NK-92 treated with Interleukin-12 subunit alpha and Interleukin-12 subunit beta, amount 100 ng/mL, for 24 hours (cell line): Measurements from ENCODE around the gene MYO3B.

Experiments used
- DNase-seq: peaks from one replicate; lab custom pipeline; 2025; lab: John Stamatoyannopoulos, UW

Gene MYO3B

GRCh38 chr2:170238776-170239175 is 60.8 kb downstream of the MYO3B start:
- DNase-seq: no peak

- no peak for DNase-seq
These were observed 62.7 kb downstream of the MYO3B start for GRCh38 chr2:170240629-170241028.

- no peak for DNase-seq
These were observed 63.8 kb downstream of the MYO3B start for GRCh38 chr2:170241756-170242155.

GRCh38 chr2:170243118-170243837 is 65.3 kb downstream of the MYO3B start:
- no peak for DNase-seq

GRCh38 chr2:170243898-170244297 is 66.0 kb downstream of the MYO3B start:
- no peak for DNase-seq

- DNase-seq: no peak
These were observed 66.6 kb downstream of the MYO3B start for GRCh38 chr2:170244555-170244954.

- no peak for DNase-seq
These were observed 67.4 kb downstream of the MYO3B start for GRCh38 chr2:170245312-170245711.

GRCh38 chr2:170247333-170247732 is 69.4 kb downstream of the MYO3B start:
- DNase-seq: no peak

GRCh38 chr2:170247882-170248393 is 70.0 kb downstream of the MYO3B start:
- no peak for DNase-seq

GRCh38 chr2:170248574-170249393 is 70.8 kb downstream of the MYO3B start:
- no peak for DNase-seq

- no peak for DNase-seq
These were observed 71.8 kb downstream of the MYO3B start for GRCh38 chr2:170249761-170250160.

GRCh38 chr2:170250584-170250983 is 72.6 kb downstream of the MYO3B start:
- no peak for DNase-seq

- DNase-seq: no peak
These were observed 74.5 kb downstream of the MYO3B start for GRCh38 chr2:170252414-170252813.

- no peak for DNase-seq
These were observed 75.8 kb downstream of the MYO3B start for GRCh38 chr2:170253721-170254230.

- no peak for DNase-seq
These were observed 76.4 kb downstream of the MYO3B start for GRCh38 chr2:170254293-170254732.

GRCh38 chr2:170255137-170255536 is 77.2 kb downstream of the MYO3B start:
- no peak for DNase-seq

GRCh38 chr2:170255971-170256370 is 78.0 kb downstream of the MYO3B start:
- DNase-seq: no peak

GRCh38 chr2:170258382-170258781 is 80.4 kb downstream of the MYO3B start:
- DNase-seq: no peak

GRCh38 chr2:170260188-170260587 is 82.2 kb downstream of the MYO3B start:
- DNase-seq: no peak

- no peak for DNase-seq
These were observed 83.6 kb downstream of the MYO3B start for GRCh38 chr2:170261566-170261965.

GRCh38 chr2:170262343-170262742 is 84.4 kb downstream of the MYO3B start:
- DNase-seq: no peak

- no peak for DNase-seq
These were observed 84.9 kb downstream of the MYO3B start for GRCh38 chr2:170262806-170263205.
